Endothelial cell of umbilical vein (primary cell): ENCODE measurements around the gene ISM2. TPM values are rescaled to one million over a fixed set of nuclear protein-coding genes. Genes with fewer than 3 reads are reported as not detected.
A peak's percentile ranks its signal among the peaks of the same experiment; 100 is the strongest.

Source experiments
- BruUV-seq: library from RNA; stranded (reverse); fragments of 400-500 nt; replicated peaks from 2 replicates; lab custom pipeline; 2021; lab: Mats Ljungman, UMichigan
- CTCF ChIA-PET: fragments of 300-600, 350-600 bp; sonication (Branson Sonifier 250); formaldehyde crosslinking; loops from one replicate; lab custom pipeline; 2021; ENCODE audit warnings: antibody characterized with exemption, inconsistent platforms; lab: Charles Lee
- POLR2A ChIA-PET: fragments of 300-600, 350-600 bp; sonication (Branson Sonifier 250); formaldehyde crosslinking; loops from one replicate; lab custom pipeline; 2021; ENCODE audit warnings: antibody characterized with exemption, inconsistent platforms; lab: Charles Lee
- DNase-seq: peaks from one replicate; pipeline ENCODE4 v3.0.0-alpha.2; 2011; ENCODE audit warnings: low read depth, low spot score
- FAIRE-seq: peaks from 2 replicates; lab custom pipeline; 2011; peaks lifted over from hg19 to GRCh38; lab: Jason Lieb, UNC
- H2AFZ ChIP-seq: 2 replicates; pipeline ENCODE4 v1.6.0; 2012; ENCODE audit warnings: low read depth, low read length, control low read depth, inconsistent platforms
- H3K27ac ChIP-seq: 2 replicates; pipeline ENCODE4 v1.5.1; 2011; ENCODE audit warnings: low read depth, mild to moderate bottlenecking, control low read depth, low read length, moderate library complexity; ENCODE audit not compliant: insufficient read depth
- H3K27me3 ChIP-seq, 2 experiments: 2 replicates each; pipeline versions ENCODE4 v1.6.0 to v1.6.1; 2011; ENCODE audit warnings: low read length in 2 of 2, mixed read lengths in 1 of 2; ENCODE audit not compliant: control insufficient read depth in 2 of 2, insufficient read depth in 2 of 2
- H3K36me3 ChIP-seq, 2 experiments: 2 replicates in 1 of 2; 3 replicates in 1 of 2; pipeline ENCODE4 v1.5.1; 2011; ENCODE audit warnings: low read length in 2 of 2, mild to moderate bottlenecking in 1 of 2, moderate library complexity in 1 of 2; ENCODE audit not compliant: control insufficient read depth in 2 of 2, insufficient read depth in 2 of 2; ENCODE audit errors: extremely low read depth in 1 of 2
- H3K4me1 ChIP-seq: 3 replicates; pipeline ENCODE4 v1.5.1; 2011; ENCODE audit warnings: mild to moderate bottlenecking, low read length; ENCODE audit not compliant: control insufficient read depth, insufficient read depth; ENCODE audit errors: extremely low read depth
- H3K4me2 ChIP-seq: 2 replicates; pipeline ENCODE4 v1.6.1; 2011; ENCODE audit warnings: low read length, control low read depth, mixed read lengths; ENCODE audit not compliant: insufficient read depth
- H3K4me3 ChIP-seq, 3 experiments: fragments of 200-600 bp in 1 of 3; sonication (generic), shearing (Covaris generic) in 1 of 3; replicated peaks in 1 of 3; 2 replicates each; pipeline ENCODE4 v1.5.1; 2011 to 2016; ENCODE audit warnings: control low read depth in 3 of 3, low read length in 3 of 3, mild to moderate bottlenecking in 2 of 3, inconsistent platforms in 1 of 3, low read depth in 1 of 3, moderate library complexity in 1 of 3; ENCODE audit not compliant: insufficient read depth in 1 of 3
- H3K79me2 ChIP-seq: 2 replicates; pipeline ENCODE4 v1.6.0; 2012; ENCODE audit warnings: low read length, inconsistent platforms; ENCODE audit not compliant: control insufficient read depth, insufficient read depth
- H3K9ac ChIP-seq: replicated peaks from 2 replicates; pipeline ENCODE3; 2011; ENCODE audit warnings: low read length, control low read depth; ENCODE audit not compliant: insufficient read depth; ENCODE audit errors: extremely low read depth
- H3K9me1 ChIP-seq: replicated peaks from 3 replicates; pipeline ENCODE4 v1.6.0; 2011; ENCODE audit warnings: mild to moderate bottlenecking, low read length; ENCODE audit not compliant: control insufficient read depth, insufficient read depth; ENCODE audit errors: extremely low read depth
- H3K9me3 ChIP-seq: replicated peaks from 2 replicates; pipeline ENCODE4 v1.5.1; 2012; ENCODE audit warnings: low read length, inconsistent platforms; ENCODE audit not compliant: control insufficient read depth, insufficient read depth
- H4K20me1 ChIP-seq: replicated peaks from 2 replicates; pipeline ENCODE3; 2011; ENCODE audit warnings: mild to moderate bottlenecking, low read length; ENCODE audit not compliant: control insufficient read depth, insufficient read depth; ENCODE audit errors: extremely low read depth
- CTCF ChIP-seq, 2 donors: IDR thresholded peaks; 1 replicate in 1 of 2; 2 replicates in 1 of 2; pipeline ENCODE4 v1.5.1; 2011; ENCODE audit warnings: low read length in 2 of 2, mild to moderate bottlenecking in 2 of 2, moderate library complexity in 2 of 2, control low read depth in 1 of 2, inconsistent platforms in 1 of 2, low read depth in 1 of 2; ENCODE audit not compliant: insufficient read depth in 1 of 2; ENCODE audit errors: extremely low read depth in 1 of 2
- EZH2 ChIP-seq: IDR thresholded peaks from 2 replicates; pipeline ENCODE4 v1.6.1; 2012; ENCODE audit warnings: borderline replicate concordance, low read depth, mild to moderate bottlenecking, moderate library complexity, low read length, inconsistent platforms; ENCODE audit not compliant: severe bottlenecking
- FOS ChIP-seq: IDR thresholded peaks from 2 replicates; pipeline ENCODE4 v1.6.1; 2011; ENCODE audit warnings: mild to moderate bottlenecking, low read length, moderate library complexity, borderline replicate concordance; ENCODE audit not compliant: insufficient read depth
- GATA2 ChIP-seq: IDR thresholded peaks from 2 replicates; pipeline ENCODE4 v1.7.0; 2011; ENCODE audit warnings: low read depth, mild to moderate bottlenecking, moderate library complexity, mixed read lengths, low read length; ENCODE audit not compliant: insufficient read length, insufficient read depth
- JUN ChIP-seq: IDR thresholded peaks from 2 replicates; pipeline ENCODE4 v1.6.1; 2011; ENCODE audit warnings: borderline replicate concordance, low read depth; ENCODE audit not compliant: insufficient read length, insufficient read depth
- MAX ChIP-seq: IDR thresholded peaks from 2 replicates; pipeline ENCODE4 v1.6.1; 2011; ENCODE audit not compliant: insufficient read depth, insufficient read length
- MYC ChIP-seq: IDR thresholded peaks from one replicate; pipeline ENCODE4 v1.6.1; 2011; ENCODE audit warnings: mild to moderate bottlenecking, low read depth, low read length
- POLR2A ChIP-seq: IDR thresholded peaks from 2 replicates; pipeline ENCODE4 v1.6.1; 2012; ENCODE audit warnings: low read depth, mild to moderate bottlenecking, control low read depth, low read length
- POLR2AphosphoS5 ChIP-seq: IDR thresholded peaks from 2 replicates; pipeline ENCODE4 v1.6.1; 2012; ENCODE audit warnings: low read depth, mild to moderate bottlenecking, control low read depth, low read length, moderate library complexity; ENCODE audit not compliant: insufficient read depth
- dilution Hi-C: fragments of 300-500 bp; cut with MboI; formaldehyde crosslinking; loops from one replicate; pipeline ENCODE4 v1.15.0; 2019; ENCODE audit warnings: low sequenced_read_pairs; ENCODE audit not compliant: extremely low pct_ligation_motif_present
- intact Hi-C: fragments of 100-400 bp; cut with micrococcal nuclease; formaldehyde crosslinking; loops from one replicate; pipeline ENCODE4 v1.10.0; 2022
- polyA plus RNA-seq, 4 experiments: library from polyadenylated mRNA; depleted of rRNA in 3 of 4; stranded (reverse) in 3 of 4; unstranded in 1 of 4; fragments of >200 nt; gene quantifications; 2 replicates each; pipeline versions ENCODE4 v1.2.1 to v1.2.3, GENCODE V29; 2011 to 2012; ENCODE audit warnings: missing spikeins in 1 of 4
- total RNA-seq: library from RNA; stranded (reverse); gene quantifications from 2 replicates; pipeline ENCODE4 v1.2.3, GENCODE V29; 2021

Gene ISM2
- total and polyA plus RNA-seq, 2 donors (not counting 3 experiments of a cell fraction or from before 2014, with no cell fraction given): not detected

GRCh38 chr14:77508876-77509275, 10.3 kb upstream of the ISM2 start:
- no peak overlapping the region for H3K4me3 ChIP-seq
- ChIA-PET POLR2A (no interaction called here), CTCF (interaction anchor here (1.2 to 1.8 kb wide), 2 partner anchors 10 to 1058 kb away, joined by 3 to 5 read pairs; no protein-coding TSS in a partner anchor)
- TF ChIP-seq MYC: no peak
- TF ChIP-seq POLR2A: no peak
- no peak for TF ChIP-seq FOS
- no peak for TF ChIP-seq EZH2
- no peak for TF ChIP-seq CTCF (IDR thresholded peaks at IDR 0.05; ENCODE audit: extremely low read depth in 1 of 2, insufficient read depth in 1 of 2, low read depth in 1 of 2, low read length in 2 of 2)
- no peak for TF ChIP-seq GATA2
- no peak for TF ChIP-seq JUN
- no peak for TF ChIP-seq POLR2AphosphoS5
- TF ChIP-seq MAX: no peak
- FAIRE-seq (no peak), DNase-seq (no peak)
- H3K4me1 ChIP-seq: no peaks in the 10 kb centered on the region
- no peak overlapping the region for H2AFZ ChIP-seq
- H4K20me1 ChIP-seq: no peaks in the 10 kb centered on the region
- H3K9ac ChIP-seq: no peak overlapping the region
- H3K4me2 ChIP-seq: no peak overlapping the region
- TSS peak; percentile 2 for BruUV-seq
- H3K36me3 ChIP-seq: peaks cover 12 to 22% of the 10 kb centered on the region in 2 experiments
- H3K9me1 ChIP-seq: no peaks in the 10 kb centered on the region
- intact Hi-C loops (no loop called here), dilution Hi-C loops (no loop called here)
- H3K27ac ChIP-seq: no peak overlapping the region
- H3K9me3 ChIP-seq: no peaks in the 10 kb centered on the region
- H3K27me3 ChIP-seq: no peaks in the 10 kb centered on the region
- no peaks in the 10 kb centered on the region for H3K79me2 ChIP-seq
